SK-N-SH treated with all-trans-retinoic acid at 6 μM for 48 hours (cell line): ENCODE measurements around the gene GINS1.

Experiments used
- ATAC-seq: fragments of 200-7000 bp; cut with Tn5 transposase; 3 replicates; pipeline ENCODE4 v1.9.1; 2020; ENCODE audit warnings: mild to moderate bottlenecking, moderate library complexity
- ARNTL ChIP-seq: fragments of 450-650 bp; formaldehyde crosslinking; IDR thresholded peaks from 2 replicates; pipeline ENCODE4 v1.5.0; 2020; ENCODE audit warnings: low read depth, mild to moderate bottlenecking, moderate library complexity, borderline replicate concordance
- CSDC2 ChIP-seq: fragments of 250-450 bp; sonication (Bioruptor Pico); IDR thresholded peaks from 2 replicates; pipeline ENCODE4 v1.5.0; 2020; ENCODE audit warnings: mild to moderate bottlenecking, moderate library complexity
- ESRRG ChIP-seq: fragments of 250-450 bp; sonication (Bioruptor Pico); IDR thresholded peaks from 2 replicates; pipeline ENCODE4 v1.6.1; 2021; ENCODE audit warnings: mild to moderate bottlenecking
- GLIS3 ChIP-seq: fragments of 250-450 bp; sonication (Bioruptor Pico); IDR thresholded peaks from 2 replicates; pipeline ENCODE4 v1.5.0; 2020; ENCODE audit warnings: mild to moderate bottlenecking, moderate library complexity
- ISL1 ChIP-seq: fragments of 250-450 bp; sonication (Bioruptor Pico); IDR thresholded peaks from 2 replicates; pipeline ENCODE4 v2.1.2; 2022; ENCODE audit warnings: mild to moderate bottlenecking, moderate library complexity
- OSR1 ChIP-seq: fragments of 250-450 bp; sonication (Bioruptor Pico); IDR thresholded peaks from 2 replicates; pipeline ENCODE4 v1.8.0; 2022; ENCODE audit warnings: moderate library complexity, mild to moderate bottlenecking, inconsistent platforms
- PPARA ChIP-seq: fragments of 250-450 bp; sonication (Bioruptor Pico); IDR thresholded peaks from 2 replicates; pipeline ENCODE4 v1.5.0; 2020; ENCODE audit warnings: mild to moderate bottlenecking, borderline replicate concordance
- TCF4 ChIP-seq: fragments of 250-450 bp; sonication (Bioruptor Pico); IDR thresholded peaks from 2 replicates; pipeline ENCODE4 v1.8.0; 2021; ENCODE audit warnings: mild to moderate bottlenecking, moderate library complexity, borderline replicate concordance
- TOX ChIP-seq: fragments of 250-450 bp; sonication (Bioruptor Pico); IDR thresholded peaks from 2 replicates; pipeline ENCODE4 v1.8.0; 2021; ENCODE audit warnings: mild to moderate bottlenecking, moderate library complexity, borderline replicate concordance
- ZFP3 ChIP-seq: fragments of 250-450 bp; sonication (Bioruptor Pico); IDR thresholded peaks from 2 replicates; pipeline ENCODE4 v1.5.0; 2020; ENCODE audit warnings: mild to moderate bottlenecking, moderate library complexity
- ZFP30 ChIP-seq: fragments of 450-650 bp; formaldehyde crosslinking; IDR thresholded peaks from 2 replicates; pipeline ENCODE4 v1.5.0; 2022; ENCODE audit warnings: mild to moderate bottlenecking, moderate library complexity
- ZNF565 ChIP-seq: fragments of 450-650 bp; formaldehyde crosslinking; conservative IDR thresholded peaks from 2 replicates; pipeline ENCODE4 v1.5.0; 2020; ENCODE audit warnings: low read depth, mild to moderate bottlenecking, moderate library complexity
- ZNF70 ChIP-seq: fragments of 450-650 bp; formaldehyde crosslinking; IDR thresholded peaks from 2 replicates; pipeline ENCODE4 v1.5.0; 2020; ENCODE audit warnings: mild to moderate bottlenecking, moderate library complexity
- TF ChIP-seq, protein P1 (sequence below): fragments of 250-450 bp; sonication (Bioruptor Pico); IDR thresholded peaks from 2 replicates; pipeline ENCODE4 v1.5.0; 2020; ENCODE audit warnings: mild to moderate bottlenecking, moderate library complexity
- TF ChIP-seq, protein P2 (sequence below): fragments of 250-450 bp; sonication (Bioruptor Pico); IDR thresholded peaks from 2 replicates; pipeline ENCODE4 v1.5.1; 2020; ENCODE audit warnings: low read depth, mild to moderate bottlenecking, moderate library complexity
- TF ChIP-seq, protein P3 (sequence below): fragments of 250-450 bp; sonication (Bioruptor Pico); IDR thresholded peaks from 2 replicates; pipeline ENCODE4 v1.8.0; 2020; ENCODE audit warnings: mild to moderate bottlenecking, moderate library complexity, borderline replicate concordance
- TF ChIP-seq, protein P4 (sequence below): fragments of 250-450 bp; sonication (Bioruptor Pico); IDR thresholded peaks from 2 replicates; pipeline ENCODE4 v1.8.0; 2021; ENCODE audit warnings: low read depth, mild to moderate bottlenecking, moderate library complexity, borderline replicate concordance

GINS1 gene

DNA sequence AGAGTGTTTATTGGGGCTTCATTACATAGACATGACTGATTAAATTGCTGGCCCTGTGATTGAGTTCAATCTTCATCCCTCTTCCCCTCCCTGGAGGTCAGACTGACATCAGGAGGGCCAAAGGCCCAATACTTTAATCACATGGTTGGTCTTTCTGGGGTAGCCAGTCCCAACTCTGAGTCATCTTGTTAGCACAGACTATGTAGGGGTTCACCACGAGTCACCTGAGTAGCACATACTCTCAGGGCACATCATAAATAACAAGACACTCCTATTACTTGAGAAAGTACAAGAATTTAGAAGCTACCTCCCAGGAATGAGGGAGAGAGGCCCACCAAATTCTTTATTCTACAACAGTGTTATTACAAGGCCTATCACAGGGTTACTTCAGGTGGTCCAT is 11.3 kb downstream of the GINS1 start (continued):
- TF ChIP-seq, protein P1, sequence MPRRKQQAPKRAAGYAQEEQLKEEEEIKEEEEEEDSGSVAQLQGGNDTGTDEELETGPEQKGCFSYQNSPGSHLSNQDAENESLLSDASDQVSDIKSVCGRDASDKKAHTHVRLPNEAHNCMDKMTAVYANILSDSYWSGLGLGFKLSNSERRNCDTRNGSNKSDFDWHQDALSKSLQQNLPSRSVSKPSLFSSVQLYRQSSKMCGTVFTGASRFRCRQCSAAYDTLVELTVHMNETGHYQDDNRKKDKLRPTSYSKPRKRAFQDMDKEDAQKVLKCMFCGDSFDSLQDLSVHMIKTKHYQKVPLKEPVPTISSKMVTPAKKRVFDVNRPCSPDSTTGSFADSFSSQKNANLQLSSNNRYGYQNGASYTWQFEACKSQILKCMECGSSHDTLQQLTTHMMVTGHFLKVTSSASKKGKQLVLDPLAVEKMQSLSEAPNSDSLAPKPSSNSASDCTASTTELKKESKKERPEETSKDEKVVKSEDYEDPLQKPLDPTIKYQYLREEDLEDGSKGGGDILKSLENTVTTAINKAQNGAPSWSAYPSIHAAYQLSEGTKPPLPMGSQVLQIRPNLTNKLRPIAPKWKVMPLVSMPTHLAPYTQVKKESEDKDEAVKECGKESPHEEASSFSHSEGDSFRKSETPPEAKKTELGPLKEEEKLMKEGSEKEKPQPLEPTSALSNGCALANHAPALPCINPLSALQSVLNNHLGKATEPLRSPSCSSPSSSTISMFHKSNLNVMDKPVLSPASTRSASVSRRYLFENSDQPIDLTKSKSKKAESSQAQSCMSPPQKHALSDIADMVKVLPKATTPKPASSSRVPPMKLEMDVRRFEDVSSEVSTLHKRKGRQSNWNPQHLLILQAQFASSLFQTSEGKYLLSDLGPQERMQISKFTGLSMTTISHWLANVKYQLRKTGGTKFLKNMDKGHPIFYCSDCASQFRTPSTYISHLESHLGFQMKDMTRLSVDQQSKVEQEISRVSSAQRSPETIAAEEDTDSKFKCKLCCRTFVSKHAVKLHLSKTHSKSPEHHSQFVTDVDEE (CRISPR knock-in tag) = no peak
- TF ChIP-seq ESRRG (CRISPR knock-in tag) (no peak), TOX (CRISPR knock-in tag) (no peak), CSDC2 (no peak)

DNA sequence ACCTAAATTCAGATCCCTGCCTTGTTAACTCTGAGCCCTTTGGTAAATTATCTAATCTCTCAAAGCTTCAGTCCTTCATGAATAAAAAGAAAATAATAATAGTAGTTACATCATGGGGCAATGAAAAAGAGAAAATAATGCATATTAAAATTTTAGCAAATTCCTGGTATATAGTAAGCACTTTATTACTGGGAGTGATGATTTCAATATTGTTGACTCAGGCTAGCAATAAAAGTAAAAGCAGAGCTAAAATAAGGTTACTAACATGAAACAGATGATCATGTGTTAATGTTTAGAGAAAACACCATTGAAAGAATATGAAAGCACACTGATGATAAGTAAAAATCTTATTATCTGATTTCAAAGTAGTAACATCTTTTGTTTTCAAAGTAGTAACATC is 13.6 kb downstream of the GINS1 start:
- TF ChIP-seq, protein P2, sequence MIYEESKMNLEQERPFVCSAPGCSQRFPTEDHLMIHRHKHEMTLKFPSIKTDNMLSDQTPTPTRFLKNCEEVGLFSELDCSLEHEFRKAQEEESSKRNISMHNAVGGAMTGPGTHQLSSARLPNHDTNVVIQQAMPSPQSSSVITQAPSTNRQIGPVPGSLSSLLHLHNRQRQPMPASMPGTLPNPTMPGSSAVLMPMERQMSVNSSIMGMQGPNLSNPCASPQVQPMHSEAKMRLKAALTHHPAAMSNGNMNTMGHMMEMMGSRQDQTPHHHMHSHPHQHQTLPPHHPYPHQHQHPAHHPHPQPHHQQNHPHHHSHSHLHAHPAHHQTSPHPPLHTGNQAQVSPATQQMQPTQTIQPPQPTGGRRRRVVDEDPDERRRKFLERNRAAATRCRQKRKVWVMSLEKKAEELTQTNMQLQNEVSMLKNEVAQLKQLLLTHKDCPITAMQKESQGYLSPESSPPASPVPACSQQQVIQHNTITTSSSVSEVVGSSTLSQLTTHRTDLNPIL (CRISPR knock-in tag) = no peak
- TF ChIP-seq, protein P3, sequence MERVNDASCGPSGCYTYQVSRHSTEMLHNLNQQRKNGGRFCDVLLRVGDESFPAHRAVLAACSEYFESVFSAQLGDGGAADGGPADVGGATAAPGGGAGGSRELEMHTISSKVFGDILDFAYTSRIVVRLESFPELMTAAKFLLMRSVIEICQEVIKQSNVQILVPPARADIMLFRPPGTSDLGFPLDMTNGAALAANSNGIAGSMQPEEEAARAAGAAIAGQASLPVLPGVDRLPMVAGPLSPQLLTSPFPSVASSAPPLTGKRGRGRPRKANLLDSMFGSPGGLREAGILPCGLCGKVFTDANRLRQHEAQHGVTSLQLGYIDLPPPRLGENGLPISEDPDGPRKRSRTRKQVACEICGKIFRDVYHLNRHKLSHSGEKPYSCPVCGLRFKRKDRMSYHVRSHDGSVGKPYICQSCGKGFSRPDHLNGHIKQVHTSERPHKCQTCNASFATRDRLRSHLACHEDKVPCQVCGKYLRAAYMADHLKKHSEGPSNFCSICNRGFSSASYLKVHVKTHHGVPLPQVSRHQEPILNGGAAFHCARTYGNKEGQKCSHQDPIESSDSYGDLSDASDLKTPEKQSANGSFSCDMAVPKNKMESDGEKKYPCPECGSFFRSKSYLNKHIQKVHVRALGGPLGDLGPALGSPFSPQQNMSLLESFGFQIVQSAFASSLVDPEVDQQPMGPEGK (CRISPR knock-in tag) = no peak
- no peak for TF ChIP-seq ARNTL
- no peak for TF ChIP-seq ZNF565 (CRISPR knock-in tag)
- TF ChIP-seq ISL1 = no peak
- no peak for TF ChIP-seq TOX (CRISPR knock-in tag)
- TF ChIP-seq, protein P1 (CRISPR knock-in tag) = no peak
- no peak for TF ChIP-seq PPARA (CRISPR knock-in tag)
- no peak for TF ChIP-seq OSR1 (CRISPR knock-in tag)
- TF ChIP-seq ESRRG (CRISPR knock-in tag) = no peak
- TF ChIP-seq ZNF70 (CRISPR knock-in tag) = no peak
- TF ChIP-seq ZFP3 (CRISPR knock-in tag) = no peak
- TF ChIP-seq, protein P4, sequence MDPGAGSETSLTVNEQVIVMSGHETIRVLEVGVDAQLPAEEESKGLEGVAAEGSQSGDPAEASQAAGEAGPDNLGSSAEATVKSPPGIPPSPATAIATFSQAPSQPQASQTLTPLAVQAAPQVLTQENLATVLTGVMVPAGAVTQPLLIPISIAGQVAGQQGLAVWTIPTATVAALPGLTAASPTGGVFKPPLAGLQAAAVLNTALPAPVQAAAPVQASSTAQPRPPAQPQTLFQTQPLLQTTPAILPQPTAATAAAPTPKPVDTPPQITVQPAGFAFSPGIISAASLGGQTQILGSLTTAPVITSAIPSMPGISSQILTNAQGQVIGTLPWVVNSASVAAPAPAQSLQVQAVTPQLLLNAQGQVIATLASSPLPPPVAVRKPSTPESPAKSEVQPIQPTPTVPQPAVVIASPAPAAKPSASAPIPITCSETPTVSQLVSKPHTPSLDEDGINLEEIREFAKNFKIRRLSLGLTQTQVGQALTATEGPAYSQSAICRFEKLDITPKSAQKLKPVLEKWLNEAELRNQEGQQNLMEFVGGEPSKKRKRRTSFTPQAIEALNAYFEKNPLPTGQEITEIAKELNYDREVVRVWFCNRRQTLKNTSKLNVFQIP = no peak
- TF ChIP-seq ZFP30 (CRISPR knock-in tag) = no peak
- TF ChIP-seq GLIS3 (CRISPR knock-in tag) = no peak
- no peak; the same call in 1 of the 2 replicates for TF ChIP-seq TCF4 (CRISPR knock-in tag)
- ATAC-seq = no peak

DNA sequence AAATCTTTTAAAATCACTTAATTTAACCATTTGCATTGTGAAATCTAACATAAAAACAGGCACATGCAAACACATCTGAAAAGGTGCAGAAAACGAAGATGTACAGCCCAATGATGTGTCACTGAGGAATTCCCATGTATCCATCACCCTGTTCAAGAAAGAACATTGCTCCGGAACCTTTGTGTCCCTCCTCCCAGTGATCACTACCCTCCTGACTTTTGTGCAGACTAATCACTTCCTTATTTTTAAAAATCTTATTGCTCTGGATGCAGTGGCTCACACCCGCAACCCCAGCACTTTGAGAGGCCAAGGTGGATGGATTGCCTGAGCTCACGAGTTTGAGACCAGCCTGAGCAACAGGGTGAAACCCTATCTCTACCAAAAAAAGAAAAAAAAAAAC is 14.6 kb downstream of the GINS1 start:
- no peak for ATAC-seq
- TF ChIP-seq OSR1 (CRISPR knock-in tag) = no peak
- TF ChIP-seq, protein P1 (CRISPR knock-in tag) = no peak
